Aorta (tissue), 5 donors: ENCODE measurements around the gene RADX. TPM values are rescaled to one million over a fixed set of nuclear protein-coding genes. Genes with fewer than 3 reads are reported as not detected.
A peak's percentile ranks its signal among the peaks of the same experiment; 100 is the strongest.

Experiments
- ATAC-seq: fragments of 200-7000 bp; cut with Tn5 transposase; one replicate; pipeline ENCODE4 v1.9.1; 2022; ENCODE audit warnings: moderate library complexity; ENCODE audit not compliant: low FRiP score
- DNase-seq, 2 donors: peaks; one replicate each; pipeline ENCODE4 v3.0.0-alpha.2; 2020
- H3K27ac ChIP-seq, 2 donors: one replicate each; pipeline ENCODE4 v1.5.1; 2013; ENCODE audit warnings: low read length in 2 of 2, mild to moderate bottlenecking in 2 of 2, moderate library complexity in 2 of 2, control low read depth in 1 of 2, inconsistent platforms in 1 of 2, low read depth in 1 of 2
- H3K27me3 ChIP-seq, 2 donors: one replicate each; pipeline ENCODE4 v1.6.1; 2013; ENCODE audit warnings: control low read depth in 1 of 2, low read length in 1 of 2, mild to moderate bottlenecking in 1 of 2, moderate library complexity in 1 of 2; ENCODE audit not compliant: insufficient read depth in 2 of 2, control insufficient read depth in 1 of 2
- H3K36me3 ChIP-seq, 2 donors: one replicate each; pipeline ENCODE4 v1.6.1; 2013; ENCODE audit warnings: control low read depth in 1 of 2, low read length in 1 of 2, mild to moderate bottlenecking in 1 of 2; ENCODE audit not compliant: insufficient read depth in 2 of 2, control insufficient read depth in 1 of 2
- H3K4me1 ChIP-seq, 2 donors: one replicate each; pipeline ENCODE4 v1.6.1; 2013; ENCODE audit warnings: low read length in 2 of 2, control low read depth in 1 of 2, mild to moderate bottlenecking in 1 of 2, moderate library complexity in 1 of 2; ENCODE audit not compliant: insufficient read depth in 2 of 2, control insufficient read depth in 1 of 2
- H3K4me3 ChIP-seq, 2 donors: one replicate each; pipeline ENCODE4 v1.5.1; 2013; ENCODE audit warnings: low read length in 2 of 2, control low read depth in 1 of 2, mild to moderate bottlenecking in 1 of 2
- H3K9me3 ChIP-seq: one replicate; pipeline ENCODE4 v1.6.1; 2013; ENCODE audit warnings: mild to moderate bottlenecking, low read length; ENCODE audit not compliant: control insufficient read depth
- WGBS, 2 donors: extraction: QIAGEN DNeasy Blood & Tissue Kit; methylation state at CpG; one replicate each; pipeline ENCODE4 v1.1.7; 2013; 5-methylcytosine and 5-hydroxymethylcytosine counted together
- intact Hi-C, 2 donors: fragments of 100-400 bp; cut with DNase I; formaldehyde crosslinking; loops; one replicate each; pipeline versions ENCODE4 v1.14.2 to v1.15.0; 2022
- microRNA-seq, 2 donors: library from miRNA; unstranded; fragments of <30 nt; microRNA quantifications; one replicate each; pipeline ENCODE4 v1.2.0, GENCODE V29; 2020
- polyA plus RNA-seq, 2 donors: library from polyadenylated mRNA; stranded (reverse); fragments of 200-250 nt; gene quantifications; one replicate each; pipeline ENCODE4 v1.2.3, GENCODE V29; 2013
- total RNA-seq, 2 donors: library from RNA; stranded (reverse); fragmentation: NEBNext Ultra II Directional; extraction: Animal tissue kit (Norgen Biotek cat#: 25700); gene quantifications; one replicate each; pipeline ENCODE4 v1.2.1, GENCODE V29; 2021
- donor health status: healthy with polysubstance abuse.
- donor health status: Bipolar disorder and iron deficiency.
- donor health status: DM: no; HTN: no; CAD: no.
- donor health status: DM: no; HTN: no; CAD: no.
- donor health status: DM: yes; HTN: yes; CAD: no.

Gene RADX
- total and polyA plus RNA-seq, 4 donors, result 0.13 to 2.4 (median 1.3) TPM

DNA sequence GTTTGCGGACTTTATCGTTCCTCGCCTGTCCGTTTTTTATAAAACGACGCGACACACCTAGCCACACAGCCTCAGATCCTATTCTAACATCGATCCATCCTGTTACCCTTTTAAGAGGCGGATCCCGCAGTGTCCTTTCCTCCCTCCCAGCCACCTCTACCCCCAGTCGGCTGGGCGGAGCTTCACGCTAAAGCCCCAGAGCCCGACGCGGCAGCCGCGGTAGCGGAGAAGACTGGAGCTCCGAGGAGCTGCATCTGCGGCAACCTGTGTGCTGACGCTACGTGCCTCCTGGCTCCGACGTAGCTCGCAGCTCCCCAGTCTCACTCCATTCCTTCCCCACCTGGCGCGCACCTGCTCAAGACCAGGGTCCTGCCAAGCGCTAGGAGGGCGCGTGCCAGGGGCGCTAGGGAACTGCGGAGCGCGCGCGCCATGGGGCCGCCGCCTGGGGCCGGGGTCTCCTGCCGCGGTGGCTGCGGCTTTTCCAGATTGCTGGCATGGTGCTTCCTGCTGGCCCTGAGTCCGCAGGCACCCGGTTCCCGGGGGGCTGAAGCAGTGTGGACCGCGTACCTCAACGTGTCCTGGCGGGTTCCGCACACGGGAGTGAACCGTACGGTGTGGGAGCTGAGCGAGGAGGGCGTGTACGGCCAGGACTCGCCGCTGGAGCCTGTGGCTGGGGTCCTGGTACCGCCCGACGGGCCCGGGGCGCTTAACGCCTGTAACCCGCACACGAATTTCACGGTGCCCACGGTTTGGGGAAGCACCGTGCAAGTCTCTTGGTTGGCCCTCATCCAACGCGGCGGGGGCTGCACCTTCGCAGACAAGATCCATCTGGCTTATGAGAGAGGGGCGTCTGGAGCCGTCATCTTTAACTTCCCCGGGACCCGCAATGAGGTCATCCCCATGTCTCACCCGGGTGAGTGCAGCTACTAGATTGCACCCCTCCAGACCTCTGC, 115.0 kb downstream of the RADX start, which contains the start of gene RNF128:
Gene RNF128 (plus strand): TSS at position 217 of the 953 bp plus-strand sequence. CDS start 213 bp downstream, at position 430.
- H3K27me3 ChIP-seq, result no peaks in the 10 kb centered on the region
- H3K4me3 ChIP-seq, result peak within 1 kb of the TSS in 1 of 2 donors; percentile 9
- H3K4me1 ChIP-seq, result no peaks in the 10 kb centered on the region
- H3K36me3 ChIP-seq, result no peaks in the 10 kb centered on the region
- peak; percentile 36 to 74 for DNase-seq
- no peak within 1 kb of the TSS for H3K27ac ChIP-seq
- ATAC-seq, result peak; percentile 33
- 1 to 26% methylated on average over 79 of the region's 79 CpGs for WGBS, 2 donors
- H3K9me3 ChIP-seq, result no peaks in the 10 kb centered on the region
- intact Hi-C loops, result no loop called here

DNA sequence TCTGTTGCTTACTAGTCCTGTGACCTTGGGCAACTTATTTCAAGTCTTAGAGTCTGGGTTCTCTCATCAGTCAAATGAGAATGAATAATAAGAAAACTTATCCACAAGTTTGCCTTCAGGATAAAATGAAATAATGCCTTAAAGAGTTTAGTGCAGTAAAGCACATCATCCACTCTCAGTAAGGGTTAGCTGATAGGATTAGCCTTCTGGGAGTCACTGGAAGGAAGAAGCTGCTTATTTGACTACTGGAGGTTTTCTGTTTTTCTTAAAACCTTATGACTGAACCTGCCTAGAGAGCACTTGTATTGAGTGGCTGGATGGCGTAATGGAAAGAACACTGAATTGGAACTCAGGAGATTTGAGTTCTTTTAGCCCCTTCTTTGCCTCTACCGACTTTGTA, 116.6 kb downstream of the RADX start:
- no peaks in the 10 kb centered on the region for H3K27me3 ChIP-seq

More for the DNA sequence above, 116.6 kb downstream of the RADX start:
- ATAC-seq, result no peak
- WGBS, 2 donors, result 79 to 95% methylated on average over 2 of the region's 2 CpGs
- no peak overlapping the region for H3K27ac ChIP-seq
- H3K9me3 ChIP-seq, result no peaks in the 10 kb centered on the region
- no peaks in the 10 kb centered on the region for H3K4me1 ChIP-seq
- DNase-seq, result no peak
- intact Hi-C loops, result no loop called here
- H3K4me3 ChIP-seq, result no peak overlapping the region
- no peaks in the 10 kb centered on the region for H3K36me3 ChIP-seq

Small RNA genes within 50 kb of the gene (microRNA-seq; reads per million reads assigned to microRNA genes)
- gene MIR548AN, result 0 reads per million in 2 donors

Other genes starting within 250 kb of the RADX start
- not detected for gene RNF128, start 114.7 kb downstream of the RADX start, total RNA-seq
- 1 to 10 TPM in 1 of 2 donors, not detected in 1; 3.1 TPM for gene RNF128, start 114.7 kb downstream of the RADX start, polyA plus RNA-seq
- gene TBC1D8B, start 190.7 kb downstream of the RADX start, total RNA-seq, result 10 to 100 TPM; 12.8 to 20.7 TPM
- 1 to 10 TPM; 4.0 to 4.5 TPM for gene TBC1D8B, start 190.7 kb downstream of the RADX start, polyA plus RNA-seq